Measurements from ENCODE around the gene MGME1.

Gene MGME1

GRCh38 chr20:17992224-17992637, 23.4 kb downstream of the MGME1 start:
- H3K4me3 ChIP-seq (ENCODE audit: low read depth, low read length): no peak overlapping the region
- no peak for TF ChIP-seq CTCF (IDR thresholded peaks at IDR 0.05; ENCODE audit: control insufficient read depth, extremely low read depth, insufficient read depth)
- DNase-seq (ENCODE audit: low read depth): no peak

GRCh38 chr20:17992847-17993513, 24.2 kb downstream of the MGME1 start:
- TF ChIP-seq CTCF (IDR thresholded peaks at IDR 0.05; ENCODE audit: control insufficient read depth, extremely low read depth, insufficient read depth): no peak
- DNase-seq (ENCODE audit: low read depth): no peak
- no peak overlapping the region for H3K4me3 ChIP-seq (ENCODE audit: low read depth, low read length)

GRCh38 chr20:17993546-17993945, 24.7 kb downstream of the MGME1 start:
- no peak overlapping the region for H3K4me3 ChIP-seq (ENCODE audit: low read depth, low read length)
- no peak for DNase-seq (ENCODE audit: low read depth)
- TF ChIP-seq CTCF (IDR thresholded peaks at IDR 0.05; ENCODE audit: control insufficient read depth, extremely low read depth, insufficient read depth): no peak

GRCh38 chr20:17995967-17996819, 27.4 kb downstream of the MGME1 start:
- no peak overlapping the region for H3K4me3 ChIP-seq (ENCODE audit: low read depth, low read length)
- DNase-seq (ENCODE audit: low read depth): no peak
- peak; percentile 97 for TF ChIP-seq CTCF (IDR thresholded peaks at IDR 0.05; ENCODE audit: control insufficient read depth, extremely low read depth, insufficient read depth)

- TF ChIP-seq CTCF (IDR thresholded peaks at IDR 0.05; ENCODE audit: control insufficient read depth, extremely low read depth, insufficient read depth): no peak
- DNase-seq (ENCODE audit: low read depth): no peak
Observed at GRCh38 chr20:17998446-17998845, 29.6 kb downstream of the MGME1 start.

GRCh38 chr20:17999566-17999965, 30.7 kb downstream of the MGME1 start:
- no peak for DNase-seq (ENCODE audit: low read depth)
- no peak overlapping the region for H3K4me3 ChIP-seq (ENCODE audit: low read depth, low read length)
- no peak for TF ChIP-seq CTCF (IDR thresholded peaks at IDR 0.05; ENCODE audit: control insufficient read depth, extremely low read depth, insufficient read depth)

More at GRCh38 chr20:17998446-17998845, 29.6 kb downstream of the MGME1 start:
- H3K4me3 ChIP-seq (ENCODE audit: low read depth, low read length): no peak overlapping the region

Data from LNCaP clone FGC (cell line).